ENCODE measurements around the gene RTN3. TPM values are rescaled to one million over a fixed set of nuclear protein-coding genes. Genes with fewer than 3 reads are reported as not detected.

RTN3 gene
- total RNA-seq, 1 experiment from 2014 or later = 145 TPM

DNA sequence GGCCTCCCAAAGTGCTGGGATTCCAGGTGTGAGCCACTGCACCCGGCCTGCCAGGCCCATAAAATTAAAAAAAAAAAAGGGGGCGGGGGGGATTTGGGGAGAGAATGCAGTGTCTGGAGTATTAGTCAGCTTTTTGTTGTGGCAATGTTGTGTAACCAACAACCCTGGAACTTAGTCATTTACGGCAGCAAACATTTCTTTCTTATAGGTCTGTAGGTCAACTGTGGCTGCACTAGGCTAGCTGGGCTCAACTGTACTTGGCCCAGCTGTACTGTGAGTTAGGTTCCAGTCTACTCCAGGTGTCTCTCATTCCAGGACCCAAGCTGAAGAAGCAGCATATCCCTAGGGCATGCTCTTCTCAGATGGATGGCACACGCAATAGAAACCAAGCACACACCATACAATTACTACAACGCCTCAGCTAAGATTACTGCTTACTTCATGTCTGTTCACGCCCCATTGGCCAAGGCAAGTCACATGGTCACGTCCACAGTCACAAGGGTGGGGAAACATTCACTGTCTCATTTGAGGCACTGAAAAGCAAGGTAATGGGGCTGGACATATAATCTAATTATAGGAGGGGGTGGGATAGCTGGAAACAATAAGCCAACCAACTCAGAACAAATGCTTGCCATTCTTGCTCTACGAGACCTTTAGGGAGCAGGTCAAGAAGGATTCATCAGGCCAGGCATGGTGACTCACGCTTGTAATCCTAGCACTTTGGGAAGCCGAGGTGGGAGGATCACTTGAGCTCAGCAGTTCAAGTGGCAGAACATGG lies 121.5 kb downstream of the RTN3 start:
- ATAC-seq = peak; percentile 83
- Histone ChIP-seq H3K36me3 (ENCODE audit: control insufficient read depth, insufficient read depth, low read length) (no peaks in the 10 kb centered on the region), H3K4me3 (ENCODE audit: low read depth in 2 of 2, low read length in 2 of 2) (no peak overlapping the region), H3K27ac (ENCODE audit: low read length) (peak overlapping the region; percentile 55), H3K9me3 (ENCODE audit: control insufficient read depth, insufficient read depth, low read depth, low read length) (no peaks in the 10 kb centered on the region), H3K27me3 (ENCODE audit: control insufficient read depth, insufficient read depth, low read length) (no peaks in the 10 kb centered on the region), H3K4me1 (ENCODE audit: control insufficient read depth, insufficient read depth, low read length) (peaks cover 19% of the 10 kb centered on the region)
- no TSS peak for BruUV-seq (replicated peaks)
- CTCF ChIA-PET = interaction anchor here (0.6 to 1.1 kb wide), 2 partner anchors 8 to 143 kb away, joined by 3 to 8 read pairs; no protein-coding TSS in a partner anchor
- POLR2A ChIA-PET = interaction anchor here (0.6 kb wide), 1 partner anchor 10 kb away, joined by 4 read pairs; no protein-coding TSS in a partner anchor
- intact Hi-C loops (cut with micrococcal nuclease; ENCODE audit: unreplicated experiment) (no loop called here), in situ Hi-C loops (cut with HindIII; ENCODE audit: low pct_unique_long_range_greater_than_20kb, low sequenced_read_pairs) (no loop called here)
- TF ChIP-seq CTCF (IDR thresholded peaks at IDR 0.05) = no peak
- TF ChIP-seq, protein P1, sequence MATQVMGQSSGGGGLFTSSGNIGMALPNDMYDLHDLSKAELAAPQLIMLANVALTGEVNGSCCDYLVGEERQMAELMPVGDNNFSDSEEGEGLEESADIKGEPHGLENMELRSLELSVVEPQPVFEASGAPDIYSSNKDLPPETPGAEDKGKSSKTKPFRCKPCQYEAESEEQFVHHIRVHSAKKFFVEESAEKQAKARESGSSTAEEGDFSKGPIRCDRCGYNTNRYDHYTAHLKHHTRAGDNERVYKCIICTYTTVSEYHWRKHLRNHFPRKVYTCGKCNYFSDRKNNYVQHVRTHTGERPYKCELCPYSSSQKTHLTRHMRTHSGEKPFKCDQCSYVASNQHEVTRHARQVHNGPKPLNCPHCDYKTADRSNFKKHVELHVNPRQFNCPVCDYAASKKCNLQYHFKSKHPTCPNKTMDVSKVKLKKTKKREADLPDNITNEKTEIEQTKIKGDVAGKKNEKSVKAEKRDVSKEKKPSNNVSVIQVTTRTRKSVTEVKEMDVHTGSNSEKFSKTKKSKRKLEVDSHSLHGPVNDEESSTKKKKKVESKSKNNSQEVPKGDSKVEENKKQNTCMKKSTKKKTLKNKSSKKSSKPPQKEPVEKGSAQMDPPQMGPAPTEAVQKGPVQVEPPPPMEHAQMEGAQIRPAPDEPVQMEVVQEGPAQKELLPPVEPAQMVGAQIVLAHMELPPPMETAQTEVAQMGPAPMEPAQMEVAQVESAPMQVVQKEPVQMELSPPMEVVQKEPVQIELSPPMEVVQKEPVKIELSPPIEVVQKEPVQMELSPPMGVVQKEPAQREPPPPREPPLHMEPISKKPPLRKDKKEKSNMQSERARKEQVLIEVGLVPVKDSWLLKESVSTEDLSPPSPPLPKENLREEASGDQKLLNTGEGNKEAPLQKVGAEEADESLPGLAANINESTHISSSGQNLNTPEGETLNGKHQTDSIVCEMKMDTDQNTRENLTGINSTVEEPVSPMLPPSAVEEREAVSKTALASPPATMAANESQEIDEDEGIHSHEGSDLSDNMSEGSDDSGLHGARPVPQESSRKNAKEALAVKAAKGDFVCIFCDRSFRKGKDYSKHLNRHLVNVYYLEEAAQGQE (IDR thresholded peaks at IDR 0.05; ENCODE audit: insufficient read depth in 1 of 2, low read depth in 2 of 2, low read length in 1 of 2) = no peak
- no peak for TF ChIP-seq POLR2AphosphoS5 (IDR thresholded peaks at IDR 0.05; ENCODE audit: low read depth, low read length)
- no peak for TF ChIP-seq TCF7L2 (IDR thresholded peaks at IDR 0.05; ENCODE audit: low read depth, low read length)
- TF ChIP-seq SIN3A (IDR thresholded peaks at IDR 0.05; ENCODE audit: borderline replicate concordance, insufficient read depth, low read depth, low read length) = no peak
- peak; percentile 67 for DNase-seq (ENCODE audit: low read depth, low spot score)

DNA sequence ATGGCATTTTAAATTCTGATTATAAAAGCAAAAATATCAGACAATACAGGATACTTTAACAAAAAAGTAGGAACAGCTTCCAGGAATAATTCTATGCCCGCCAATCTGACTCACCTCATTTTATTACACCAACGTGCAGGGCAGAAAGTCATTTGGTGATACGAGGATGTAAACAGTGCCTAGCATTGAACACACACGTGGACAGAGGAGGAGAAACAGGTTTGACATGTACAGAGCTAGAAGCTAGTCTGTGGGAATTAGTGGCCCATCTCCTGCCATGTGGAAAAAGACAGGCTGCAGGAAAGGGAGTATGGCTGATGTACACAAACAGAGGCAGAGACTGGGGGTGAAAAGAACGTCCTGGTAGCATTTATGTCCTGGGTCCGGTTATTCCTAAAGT lies 123.0 kb downstream of the RTN3 start:
- no peak for ATAC-seq
- H3K36me3 ChIP-seq (ENCODE audit: control insufficient read depth, insufficient read depth, low read length) = no peaks in the 10 kb centered on the region
- H3K4me3 ChIP-seq (ENCODE audit: low read depth in 2 of 2, low read length in 2 of 2) = no peak overlapping the region
- ChIA-PET POLR2A (no interaction called here), CTCF (no interaction called here)
- TF ChIP-seq, protein P1 (IDR thresholded peaks at IDR 0.05; ENCODE audit: insufficient read depth in 1 of 2, low read depth in 2 of 2, low read length in 1 of 2) = no peak
- intact Hi-C loops (cut with micrococcal nuclease; ENCODE audit: unreplicated experiment) (no loop called here), in situ Hi-C loops (cut with HindIII; ENCODE audit: low pct_unique_long_range_greater_than_20kb, low sequenced_read_pairs) (no loop called here)
- BruUV-seq (replicated peaks) = no TSS peak
- no peaks in the 10 kb centered on the region for H3K9me3 ChIP-seq (ENCODE audit: control insufficient read depth, insufficient read depth, low read depth, low read length)
- H3K27ac ChIP-seq (ENCODE audit: low read length) = no peak overlapping the region
- no peak for DNase-seq (ENCODE audit: low read depth, low spot score)
- no peaks in the 10 kb centered on the region for H3K27me3 ChIP-seq (ENCODE audit: control insufficient read depth, insufficient read depth, low read length)
- H3K4me1 ChIP-seq (ENCODE audit: control insufficient read depth, insufficient read depth, low read length) = peaks cover 19% of the 10 kb centered on the region

Measured in Panc1 (cell line).